HCT116 (cell line): Measurements from ENCODE around the gene FKBP15. TPM values are rescaled to one million over a fixed set of nuclear protein-coding genes. Genes with fewer than 3 reads are reported as not detected.

Experiments
- ATAC-seq: fragments of 200-7000 bp; cut with Tn5 transposase; 2 replicates; pipeline ENCODE4 v1.9.1; 2020; ENCODE audit warnings: mild to moderate bottlenecking, moderate library complexity
- BruUV-seq: library from RNA; stranded (reverse); fragments of 400-500 nt; replicated peaks from 2 replicates; lab custom pipeline; 2021; lab: Mats Ljungman, UMichigan
- CTCF ChIA-PET: fragments of 300-600 bp; sonication (Branson Sonifier 250); formaldehyde crosslinking; loops from one replicate; lab custom pipeline; 2021; ENCODE audit warnings: antibody characterized with exemption; lab: Charles Lee
- POLR2A ChIA-PET: fragments of 300-600, 350-600 bp; sonication (Branson Sonifier 250); formaldehyde crosslinking; loops from one replicate; lab custom pipeline; 2021; ENCODE audit warnings: antibody characterized with exemption; lab: Charles Lee
- RAD21 ChIA-PET, 2 experiments: fragments of 300-600 bp; sonication (Branson Sonifier 250); formaldehyde crosslinking; loops; one replicate each; lab custom pipeline; 2023; ENCODE audit warnings: low total read pairs in 2 of 2; ENCODE audit not compliant: uncharacterized antibody in 2 of 2, unreplicated experiment in 2 of 2, low non-redundant PET in 1 of 2; lab: Charles Lee
- DNase-seq: peaks from one replicate; pipeline ENCODE4 v3.0.0-alpha.2; 2010; ENCODE audit warnings: low read depth, low spot score
- H2AFZ ChIP-seq: fragments of 200-600 bp; shearing (Covaris generic), sonication (generic); 2 replicates; pipeline ENCODE4 v1.6.1; 2017; ENCODE audit warnings: low read depth, mixed run types, mixed read lengths, antibody characterized with exemption, low read length; ENCODE audit not compliant: poor library complexity, severe bottlenecking
- H3K27ac ChIP-seq: 2 replicates; pipeline ENCODE4 v1.5.1; 2012; ENCODE audit warnings: low read depth, low read length
- H3K27me3 ChIP-seq: fragments of 200-600 bp; sonication (generic); 2 replicates; pipeline ENCODE4 v1.6.1; 2016; ENCODE audit warnings: mixed run types, low read length, mixed read lengths; ENCODE audit not compliant: insufficient read depth
- H3K36me3 ChIP-seq, 2 experiments: fragments of 200-500 bp in 1 of 2; fragments of 200-600 bp in 1 of 2; sonication (Bioruptor generic) in 1 of 2; sonication (generic) in 1 of 2; 2 replicates each; pipeline versions ENCODE4 v1.5.1 to v1.6.1; 2014 to 2016; ENCODE audit warnings: low read length in 2 of 2, inconsistent platforms in 1 of 2, mixed read lengths in 1 of 2, mixed run types in 1 of 2; ENCODE audit not compliant: insufficient read depth in 2 of 2, control insufficient read depth in 1 of 2
- H3K4me1 ChIP-seq, 2 experiments: fragments of 200-600 bp in 1 of 2; sonication (generic) in 1 of 2; 2 replicates each; pipeline versions ENCODE4 v1.5.1 to v1.6.1; 2012 to 2017; ENCODE audit warnings: low read length in 2 of 2, inconsistent platforms in 1 of 2, mild to moderate bottlenecking in 1 of 2, mixed read lengths in 1 of 2, mixed run types in 1 of 2, moderate library complexity in 1 of 2; ENCODE audit not compliant: insufficient read depth in 2 of 2, control insufficient read depth in 1 of 2
- H3K4me2 ChIP-seq: fragments of 200-600 bp; sonication (generic); 2 replicates; pipeline ENCODE4 v1.6.1; 2017; ENCODE audit warnings: mixed run types, low read length, mixed read lengths
- H3K4me3 ChIP-seq, 2 experiments: fragments of 200-600 bp in 1 of 2; sonication (generic) in 1 of 2; replicated peaks in 1 of 2; 2 replicates each; pipeline ENCODE4 v1.5.1; 2011 to 2016; ENCODE audit warnings: low read length in 2 of 2, control low read depth in 1 of 2, low read depth in 1 of 2, mild to moderate bottlenecking in 1 of 2, mixed read lengths in 1 of 2, mixed run types in 1 of 2
- H3K79me2 ChIP-seq: fragments of 200-600 bp; sonication (generic); 2 replicates; pipeline ENCODE4 v1.6.1; 2017; ENCODE audit warnings: mild to moderate bottlenecking, mixed run types, low read length, moderate library complexity, mixed read lengths; ENCODE audit not compliant: insufficient read depth
- H3K9ac ChIP-seq: fragments of 200-600 bp; sonication (generic); 2 replicates; pipeline ENCODE4 v1.6.1; 2016; ENCODE audit warnings: low read length, mixed read lengths
- H3K9me2 ChIP-seq: fragments of 200-600 bp; sonication (generic), shearing (Covaris generic); 2 replicates; pipeline ENCODE4 v1.6.1; 2017; ENCODE audit warnings: mixed run types, mild to moderate bottlenecking, moderate library complexity; ENCODE audit not compliant: insufficient read depth
- H3K9me3 ChIP-seq, 2 experiments: fragments of 200-500 bp in 1 of 2; fragments of 200-600 bp in 1 of 2; sonication (Bioruptor generic) in 1 of 2; sonication (generic) in 1 of 2; 2 replicates each; pipeline ENCODE4 v1.6.1; 2014 to 2017; ENCODE audit warnings: low read length in 2 of 2, mixed read lengths in 2 of 2, inconsistent platforms in 1 of 2, low read depth in 1 of 2, mild to moderate bottlenecking in 1 of 2, mixed run types in 1 of 2, moderate library complexity in 1 of 2; ENCODE audit not compliant: control insufficient read depth in 1 of 2, insufficient read depth in 1 of 2
- H4K20me1 ChIP-seq: fragments of 200-600 bp; sonication (generic), shearing (Covaris generic); 2 replicates; pipeline ENCODE4 v1.6.1; 2017; ENCODE audit warnings: mixed run types, mild to moderate bottlenecking, moderate library complexity; ENCODE audit not compliant: insufficient read depth
- ATF3 ChIP-seq: IDR thresholded peaks from 2 replicates; pipeline ENCODE4 v1.6.1; 2012
- CBX3 ChIP-seq: IDR thresholded peaks from 2 replicates; pipeline ENCODE4 v1.6.1; 2012; ENCODE audit warnings: low read depth
- CEBPB ChIP-seq: IDR thresholded peaks from 2 replicates; pipeline ENCODE4 v1.6.1; 2012; ENCODE audit warnings: low read depth
- CTCF ChIP-seq, 3 experiments: fragments of 200-600 bp in 1 of 3; sonication (generic) in 1 of 3; IDR thresholded peaks in 2 of 3; conservative IDR thresholded peaks in 1 of 3; 2 replicates each; pipeline ENCODE4 v1.5.1; 2012 to 2017; ENCODE audit warnings: low read depth in 2 of 3, low read length in 2 of 3, antibody characterized with exemption in 1 of 3, borderline replicate concordance in 1 of 3, control low read depth in 1 of 3, mild to moderate bottlenecking in 1 of 3, mixed read lengths in 1 of 3, mixed run types in 1 of 3, moderate library complexity in 1 of 3; ENCODE audit not compliant: insufficient read depth in 1 of 3
- ELF1 ChIP-seq: IDR thresholded peaks from 2 replicates; pipeline ENCODE4 v1.6.1; 2012; ENCODE audit warnings: low read depth, borderline replicate concordance
- EZH2phosphoT487 ChIP-seq: fragments of 200-600 bp; IDR thresholded peaks from 2 replicates; pipeline ENCODE4 v1.6.1; 2018; ENCODE audit warnings: antibody characterized with exemption, borderline replicate concordance
- FOSL1 ChIP-seq: IDR thresholded peaks from 2 replicates; pipeline ENCODE4 v1.6.1; 2012; ENCODE audit warnings: low read depth
- POLR2AphosphoS5 ChIP-seq: IDR thresholded peaks from 2 replicates; pipeline ENCODE4 v1.6.1; 2011; ENCODE audit warnings: mild to moderate bottlenecking, low read depth, low read length, moderate library complexity
- RAD21 ChIP-seq: IDR thresholded peaks from 2 replicates; pipeline ENCODE4 v1.6.1; 2012; ENCODE audit warnings: low read depth, mild to moderate bottlenecking
- SIN3A ChIP-seq: IDR thresholded peaks from 2 replicates; pipeline ENCODE4 v1.6.1; 2012; ENCODE audit warnings: low read depth
- SP1 ChIP-seq: IDR thresholded peaks from 2 replicates; pipeline ENCODE4 v1.6.1; 2012; ENCODE audit warnings: low read depth
- SRF ChIP-seq: IDR thresholded peaks from 2 replicates; pipeline ENCODE4 v1.6.1; 2012; ENCODE audit warnings: low read depth
- YY1 ChIP-seq: IDR thresholded peaks from 2 replicates; pipeline ENCODE4 v1.6.1; 2011; ENCODE audit warnings: low read length, low read depth, moderate library complexity, mild to moderate bottlenecking; ENCODE audit not compliant: insufficient replicate concordance; ENCODE audit errors: extremely low read depth
- ZNF274 ChIP-seq: fragments of 200-500 bp; sonication (Bioruptor generic); IDR thresholded peaks from 2 replicates; pipeline ENCODE4 v1.6.1; 2014; ENCODE audit warnings: mild to moderate bottlenecking, low read depth, low read length, inconsistent platforms
- intact Hi-C: fragments of 100-400 bp; cut with micrococcal nuclease; formaldehyde crosslinking; loops from 2 replicates; pipeline ENCODE4 v1.10.0; 2022
- total RNA-seq: library from RNA; stranded (reverse); gene quantifications from one replicate; pipeline ENCODE4 v1.2.1, GENCODE V29; 2021; ENCODE audit not compliant: unreplicated experiment

Gene FKBP15
- total RNA-seq, 1 experiment from 2014 or later = 13.8 TPM

DNA sequence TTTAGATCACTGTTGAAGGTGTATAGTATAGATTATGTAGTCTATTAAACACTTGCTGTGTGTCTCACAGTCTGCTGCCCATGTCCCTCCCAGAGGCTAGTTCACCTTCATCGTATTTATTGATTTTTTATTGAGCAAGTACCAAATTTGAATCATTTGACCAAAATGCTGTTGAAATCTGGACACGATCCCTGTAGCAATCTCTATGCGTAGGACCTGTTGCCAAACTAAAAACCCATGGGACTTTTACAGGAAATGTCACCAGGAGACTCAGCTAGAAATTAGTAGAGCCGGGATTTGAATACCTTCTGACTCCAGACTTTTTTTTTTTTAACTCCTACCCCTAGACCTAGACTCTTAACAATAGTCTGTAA lies 17.8 kb upstream of the FKBP15 start:
- POLR2A ChIA-PET = no interaction called here
- CTCF ChIA-PET = no interaction called here
- RAD21 ChIA-PET = no interaction called here

More for the DNA sequence above, 17.8 kb upstream of the FKBP15 start:
- H3K4me3 ChIP-seq = no peak overlapping the region
- H3K9ac ChIP-seq = no peak overlapping the region
- no peaks in the 10 kb centered on the region for H3K27me3 ChIP-seq
- TF ChIP-seq RAD21 = no peak
- TF ChIP-seq FOSL1 = no peak
- TF ChIP-seq SIN3A = no peak
- no peak for TF ChIP-seq ATF3
- TF ChIP-seq CEBPB = no peak
- no peak for TF ChIP-seq POLR2AphosphoS5
- TF ChIP-seq SRF = no peak
- TF ChIP-seq YY1 = no peak
- TF ChIP-seq CBX3 = no peak
- no peak for TF ChIP-seq ZNF274
- no peak for TF ChIP-seq EZH2phosphoT487
- TF ChIP-seq ELF1 = no peak
- TF ChIP-seq CTCF (IDR thresholded peaks at IDR 0.05 in 2 of 3, conservative IDR thresholded peaks at IDR 0.05 in 1 of 3; ENCODE audit: borderline replicate concordance in 1 of 3, insufficient read depth in 1 of 3, low read depth in 2 of 3, low read length in 2 of 3) = no peak
- TF ChIP-seq SP1 = no peak
- H2AFZ ChIP-seq = no peak overlapping the region
- DNase-seq = no peak
- no peak for ATAC-seq
- intact Hi-C loops = no loop called here
- no peak overlapping the region for H3K27ac ChIP-seq
- no peaks in the 10 kb centered on the region for H3K36me3 ChIP-seq
- no peaks in the 10 kb centered on the region for H4K20me1 ChIP-seq
- H3K9me2 ChIP-seq = no peaks in the 10 kb centered on the region
- BruUV-seq = no TSS peak
- no peaks in the 10 kb centered on the region; the same call in 1 of the 2 replicates for H3K79me2 ChIP-seq
- H3K9me3 ChIP-seq = no peaks in the 10 kb centered on the region
- H3K4me1 ChIP-seq = peaks cover 0 to 8% of the 10 kb centered on the region in 2 experiments; a peak in 3 of 4 replicates
- no peak overlapping the region for H3K4me2 ChIP-seq
